ENCODE measurements around the gene MRPL33. TPM values are rescaled to one million over a fixed set of nuclear protein-coding genes. Genes with fewer than 3 reads are reported as not detected.
A peak's percentile ranks its signal among the peaks of the same experiment; 100 is the strongest.

Gene MRPL33
- total RNA-seq, 2 donors from 2014 or later = 99.5 to 118 TPM

GRCh38 chr2:27779417-27780055, 8.0 kb downstream of the MRPL33 start:
- DNase-seq (ENCODE audit: low spot score) (no peak), ATAC-seq (ENCODE audit: insufficient number of reproducible peaks, low FRiP score, low read depth) (no peak)
- Histone ChIP-seq H3K27me3 (replicated peaks; ENCODE audit: insufficient read depth) (no peaks in the 10 kb centered on the region), H3K36me3 (peaks cover 5% of the 10 kb centered on the region), H3K27ac (peak overlapping the region; percentile 59 to 81), H3K4me1 (ENCODE audit: control insufficient read depth in 1 of 2, low read depth in 2 of 2) (peaks cover 31 to 59% of the 10 kb centered on the region in 2 donors), H3K9me3 (no peaks in the 10 kb centered on the region), H3K4me3 (no peak overlapping the region)
- TF ChIP-seq CTCF (IDR thresholded peaks at IDR 0.05) = no peak

GRCh38 chr2:27781496-27781895, 10.0 kb downstream of the MRPL33 start:
- no peak overlapping the region for H3K4me3 ChIP-seq
- no peaks in the 10 kb centered on the region for H3K9me3 ChIP-seq
- ATAC-seq (ENCODE audit: insufficient number of reproducible peaks, low FRiP score, low read depth) = no peak
- no peak overlapping the region for H3K27ac ChIP-seq
- H3K4me1 ChIP-seq (ENCODE audit: control insufficient read depth in 1 of 2, low read depth in 2 of 2) = peaks cover 14 to 42% of the 10 kb centered on the region in 2 donors
- H3K36me3 ChIP-seq = peaks cover 2% of the 10 kb centered on the region
- H3K27me3 ChIP-seq (replicated peaks; ENCODE audit: insufficient read depth) = no peaks in the 10 kb centered on the region
- no peak for TF ChIP-seq CTCF (IDR thresholded peaks at IDR 0.05)
- no peak for DNase-seq (ENCODE audit: low spot score)

- Histone ChIP-seq H3K4me1 (ENCODE audit: control insufficient read depth in 1 of 2, low read depth in 2 of 2) (peaks cover 11 to 35% of the 10 kb centered on the region in 2 donors), H3K9me3 (no peaks in the 10 kb centered on the region), H3K27me3 (replicated peaks; ENCODE audit: insufficient read depth) (no peaks in the 10 kb centered on the region), H3K4me3 (no peak overlapping the region), H3K27ac (no peak overlapping the region), H3K36me3 (no peaks in the 10 kb centered on the region)
- no peak for TF ChIP-seq CTCF (IDR thresholded peaks at IDR 0.05)
- DNase-seq (ENCODE audit: low spot score) (no peak), ATAC-seq (ENCODE audit: insufficient number of reproducible peaks, low FRiP score, low read depth) (no peak)
These were observed 11.2 kb downstream of the MRPL33 start for GRCh38 chr2:27782701-27783100.

GRCh38 chr2:27790796-27791195, 19.3 kb downstream of the MRPL33 start:
- TF ChIP-seq CTCF (IDR thresholded peaks at IDR 0.05) = no peak
- H3K36me3 ChIP-seq = no peaks in the 10 kb centered on the region
- DNase-seq (ENCODE audit: low spot score) = no peak
- peaks cover 6 to 11% of the 10 kb centered on the region in 2 donors for H3K4me1 ChIP-seq (ENCODE audit: control insufficient read depth in 1 of 2, low read depth in 2 of 2)
- no peak for ATAC-seq (ENCODE audit: insufficient number of reproducible peaks, low FRiP score, low read depth)
- no peak overlapping the region for H3K27ac ChIP-seq
- no peaks in the 10 kb centered on the region for H3K9me3 ChIP-seq
- no peak overlapping the region for H3K4me3 ChIP-seq
- H3K27me3 ChIP-seq (replicated peaks; ENCODE audit: insufficient read depth) = no peaks in the 10 kb centered on the region

GRCh38 chr2:27792759-27793158, 21.2 kb downstream of the MRPL33 start:
- ATAC-seq (ENCODE audit: insufficient number of reproducible peaks, low FRiP score, low read depth) (no peak), DNase-seq (ENCODE audit: low spot score) (no peak)
- Histone ChIP-seq H3K4me1 (ENCODE audit: control insufficient read depth in 1 of 2, low read depth in 2 of 2) (peaks cover 20 to 28% of the 10 kb centered on the region in 2 donors), H3K9me3 (no peaks in the 10 kb centered on the region), H3K27ac (no peak overlapping the region), H3K4me3 (no peak overlapping the region), H3K36me3 (no peaks in the 10 kb centered on the region), H3K27me3 (replicated peaks; ENCODE audit: insufficient read depth) (no peaks in the 10 kb centered on the region)
- no peak for TF ChIP-seq CTCF (IDR thresholded peaks at IDR 0.05)
